ENCODE results near the gene NKX2-2.
"Not testable (repeated sequence)": the region's sequence is repeated elsewhere in the genome, so short reads cannot be mapped to it uniquely, and the experiment has no call there.

The NKX2-2 gene

DNA sequence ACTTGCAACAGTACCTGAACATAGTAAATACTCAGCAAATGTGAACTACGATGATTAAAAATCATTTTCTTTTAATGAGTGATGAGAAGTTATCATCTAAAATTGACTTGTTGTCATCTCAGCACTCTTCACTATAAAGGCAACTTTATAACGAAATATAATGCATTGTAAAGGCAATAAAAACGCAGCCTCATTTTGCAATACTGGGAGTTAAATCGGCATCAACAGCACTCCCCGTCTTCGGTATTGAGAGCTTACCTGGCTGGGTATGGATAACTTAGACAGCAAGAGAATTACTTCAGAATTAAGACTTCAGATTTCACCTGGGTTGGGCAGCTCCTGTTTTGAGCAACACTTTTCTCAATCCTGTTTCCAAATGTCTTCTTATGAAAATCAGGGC lies 20.8 kb downstream of the NKX2-2 start:
- TF ChIP-seq, protein P1, sequence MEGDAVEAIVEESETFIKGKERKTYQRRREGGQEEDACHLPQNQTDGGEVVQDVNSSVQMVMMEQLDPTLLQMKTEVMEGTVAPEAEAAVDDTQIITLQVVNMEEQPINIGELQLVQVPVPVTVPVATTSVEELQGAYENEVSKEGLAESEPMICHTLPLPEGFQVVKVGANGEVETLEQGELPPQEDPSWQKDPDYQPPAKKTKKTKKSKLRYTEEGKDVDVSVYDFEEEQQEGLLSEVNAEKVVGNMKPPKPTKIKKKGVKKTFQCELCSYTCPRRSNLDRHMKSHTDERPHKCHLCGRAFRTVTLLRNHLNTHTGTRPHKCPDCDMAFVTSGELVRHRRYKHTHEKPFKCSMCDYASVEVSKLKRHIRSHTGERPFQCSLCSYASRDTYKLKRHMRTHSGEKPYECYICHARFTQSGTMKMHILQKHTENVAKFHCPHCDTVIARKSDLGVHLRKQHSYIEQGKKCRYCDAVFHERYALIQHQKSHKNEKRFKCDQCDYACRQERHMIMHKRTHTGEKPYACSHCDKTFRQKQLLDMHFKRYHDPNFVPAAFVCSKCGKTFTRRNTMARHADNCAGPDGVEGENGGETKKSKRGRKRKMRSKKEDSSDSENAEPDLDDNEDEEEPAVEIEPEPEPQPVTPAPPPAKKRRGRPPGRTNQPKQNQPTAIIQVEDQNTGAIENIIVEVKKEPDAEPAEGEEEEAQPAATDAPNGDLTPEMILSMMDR (IDR thresholded peaks at IDR 0.05; ENCODE audit: insufficient read depth, low read length, missing control alignments) = no peak
- ChIA-PET POLR2A (no interaction called here), CTCF (interaction anchor here (1.3 to 8.5 kb wide), 3 partner anchors 11 to 257 kb away, joined by 3 to 104 read pairs (median 20); no protein-coding TSS in a partner anchor)
- DNase-seq (ENCODE audit: low read depth, low spot score) = no peak
- H3K4me3 ChIP-seq (ENCODE audit: low read depth, low read length) = no peak overlapping the region

DNA sequence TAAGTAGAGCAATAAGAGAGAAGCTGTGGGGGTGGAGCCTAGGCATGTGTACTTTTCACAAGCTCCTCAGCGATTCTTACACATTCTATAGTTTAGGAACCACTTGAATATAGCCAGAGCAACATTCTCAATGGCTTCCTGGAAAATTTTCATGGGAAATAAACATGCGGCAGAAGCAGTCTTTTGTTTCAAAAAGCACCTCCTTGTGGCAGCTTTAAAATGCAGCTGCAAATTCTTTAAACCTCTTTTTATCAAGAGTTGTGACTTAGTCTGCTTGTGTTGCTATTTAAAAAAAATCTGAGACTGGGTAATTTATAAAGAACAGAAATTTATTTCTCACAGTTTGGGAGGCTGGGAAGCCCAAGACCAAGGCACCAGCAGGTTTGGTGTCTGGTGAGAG lies 23.8 kb downstream of the NKX2-2 start:
- POLR2A ChIA-PET = no interaction called here
- no peak overlapping the region for H3K4me3 ChIP-seq (ENCODE audit: low read depth, low read length)
- DNase-seq (ENCODE audit: low read depth, low spot score) = no peak
- CTCF ChIA-PET = interaction anchor here (1.2 to 8.5 kb wide), 7 partner anchors 12 to 653 kb away, joined by 3 to 104 read pairs (median 5); no protein-coding TSS in a partner anchor
- TF ChIP-seq, protein P1 (IDR thresholded peaks at IDR 0.05; ENCODE audit: insufficient read depth, low read length, missing control alignments) = no peak

DNA sequence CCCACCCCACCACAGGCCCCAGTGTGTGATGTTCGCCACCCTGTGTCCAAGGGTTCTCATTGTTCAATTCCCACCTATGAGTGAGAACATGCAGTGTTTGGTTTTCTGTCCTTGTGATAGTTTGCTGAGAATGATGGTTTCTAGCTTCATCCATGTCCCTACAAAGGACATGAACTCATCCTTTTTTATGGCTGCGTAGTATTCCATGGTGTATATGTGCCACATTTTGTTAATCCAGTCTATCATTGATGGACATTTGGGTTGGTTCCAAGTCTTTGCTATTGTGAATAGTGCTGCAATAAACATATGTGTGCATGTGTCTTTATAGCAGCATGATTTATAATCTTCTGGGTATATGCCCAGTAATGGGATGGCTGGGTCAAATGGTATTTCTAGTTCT lies 33.7 kb downstream of the NKX2-2 start:
- DNase-seq (ENCODE audit: low read depth, low spot score); CTCF ChIA-PET; H3K4me3 ChIP-seq (ENCODE audit: low read depth, low read length); POLR2A ChIA-PET: not testable (repeated sequence)

DNA sequence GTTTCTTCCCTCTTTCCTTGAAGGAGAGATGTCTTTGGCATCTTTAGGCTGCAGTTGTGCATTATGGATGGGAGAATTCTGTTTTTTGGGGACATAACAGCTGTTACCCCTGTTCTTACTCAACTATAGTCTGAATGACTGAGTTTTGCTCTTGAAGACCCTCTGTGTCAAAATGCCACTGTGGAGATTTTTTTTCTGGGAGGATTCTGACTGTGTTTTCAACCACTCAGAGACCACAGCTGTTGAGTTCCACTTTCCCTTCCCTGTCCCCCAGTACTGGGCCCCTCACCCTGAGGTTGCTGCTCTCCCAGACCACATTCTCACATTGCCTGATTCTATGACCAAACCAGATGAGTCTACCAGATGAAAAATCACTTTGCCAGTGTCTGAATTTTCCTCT lies 48.1 kb downstream of the NKX2-2 start:
- TF ChIP-seq, protein P1 (IDR thresholded peaks at IDR 0.05; ENCODE audit: insufficient read depth, low read length, missing control alignments) = no peak
- ChIA-PET POLR2A (no interaction called here), CTCF (no interaction called here)
- DNase-seq (ENCODE audit: low read depth, low spot score) = no peak
- H3K4me3 ChIP-seq (ENCODE audit: low read depth, low read length) = no peak overlapping the region

DNA sequence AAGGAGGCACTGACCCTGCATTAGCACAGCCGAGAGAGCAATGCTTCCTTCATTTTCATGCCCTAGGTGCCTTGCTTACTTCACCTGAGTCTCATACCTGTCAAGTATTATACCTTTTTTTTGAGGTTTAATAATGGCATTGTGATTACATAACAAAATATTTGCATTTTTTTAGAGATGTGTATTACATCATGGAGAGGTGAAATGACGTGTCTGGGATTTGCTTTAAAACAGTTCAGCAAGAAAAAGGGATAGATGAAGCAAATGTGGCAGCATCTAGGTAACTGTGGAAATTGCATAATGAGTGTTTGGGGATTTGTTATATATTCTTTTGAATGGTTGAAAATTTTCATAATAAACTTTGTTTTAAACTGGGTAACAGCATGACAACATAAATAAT lies 48.9 kb downstream of the NKX2-2 start:
- ChIA-PET POLR2A (interaction anchor here (0.6 kb wide), 1 partner anchor 104 kb away, joined by 3 read pairs; no protein-coding TSS in a partner anchor), CTCF (no interaction called here)
- TF ChIP-seq, protein P1 (IDR thresholded peaks at IDR 0.05; ENCODE audit: insufficient read depth, low read length, missing control alignments) = no peak
- no peak overlapping the region for H3K4me3 ChIP-seq (ENCODE audit: low read depth, low read length)
- DNase-seq (ENCODE audit: low read depth, low spot score) = no peak
